ENCODE results near the gene TMEM107.

The TMEM107 gene

DNA sequence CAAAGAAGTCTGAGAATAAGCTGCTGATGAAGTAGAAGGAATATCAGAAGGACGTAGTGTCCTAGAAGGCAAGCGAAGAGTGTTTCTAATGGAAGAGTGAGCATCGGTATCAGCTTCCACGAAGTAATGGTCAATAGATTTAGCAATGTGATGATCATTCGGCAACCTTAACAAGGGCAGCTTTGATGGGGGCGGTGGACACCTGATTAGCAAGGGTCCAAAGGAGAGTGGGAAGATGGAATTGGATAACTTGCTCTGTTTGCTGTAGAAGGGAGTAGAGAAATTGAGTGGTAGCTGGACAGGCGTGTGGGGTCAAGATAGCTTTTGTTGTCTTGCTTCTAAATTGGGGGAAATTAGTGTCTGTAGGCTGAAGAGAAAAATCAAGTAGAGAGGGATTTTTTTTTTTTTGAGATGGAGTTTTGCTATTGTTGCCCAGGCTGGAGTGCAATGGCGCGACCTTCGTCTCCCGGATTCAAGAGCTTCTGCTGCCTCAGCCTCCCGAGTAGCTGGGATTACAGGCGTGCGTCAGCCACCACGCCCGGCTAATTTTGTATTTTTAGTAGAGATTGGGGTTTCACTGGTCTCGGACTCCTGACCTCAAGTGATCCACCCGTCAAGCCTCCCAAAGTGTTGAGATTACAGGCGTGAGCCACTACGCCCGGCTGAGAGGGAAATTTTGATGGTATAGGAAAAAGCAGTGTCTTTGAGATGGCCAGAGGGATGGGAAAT lies 38.4 kb downstream of the TMEM107 start:
- H2AFZ ChIP-seq (ENCODE audit: low read depth, low read length) = peak overlapping the region; percentile 44
- H3K27me3 ChIP-seq (ENCODE audit: insufficient read depth, low read length) = no peaks in the 10 kb centered on the region
- peaks cover 5% of the 10 kb centered on the region for H3K4me1 ChIP-seq (ENCODE audit: insufficient read depth, low read length)

DNA sequence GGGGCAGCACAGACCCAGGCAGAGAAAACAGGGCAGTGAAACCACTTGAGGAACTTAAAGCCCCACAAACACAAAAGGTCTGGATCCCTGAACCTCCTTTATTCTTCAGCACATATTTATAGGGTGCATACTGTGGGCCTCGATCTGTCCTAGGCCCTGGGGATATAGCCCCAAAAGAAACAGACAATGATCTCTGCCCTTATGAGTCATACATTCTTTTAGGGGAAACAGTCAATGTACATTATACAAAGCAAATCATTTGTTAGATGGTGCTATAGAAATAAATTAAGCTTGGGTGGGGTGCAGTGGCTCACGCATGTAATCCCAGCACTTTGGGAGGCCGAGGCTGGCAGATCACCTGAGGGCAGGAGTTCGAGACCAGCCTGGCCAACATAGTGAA lies 42.2 kb downstream of the TMEM107 start:
- Histone ChIP-seq H3K4me1 (ENCODE audit: insufficient read depth, low read length) (peaks cover 5% of the 10 kb centered on the region), H3K27me3 (ENCODE audit: insufficient read depth, low read length) (peaks cover 3% of the 10 kb centered on the region), H2AFZ (ENCODE audit: low read depth, low read length) (no peak overlapping the region), H3K36me3 (ENCODE audit: insufficient read depth, low read length) (no peaks in the 10 kb centered on the region), H3K9me3 (ENCODE audit: low read length) (no peaks in the 10 kb centered on the region), H3K4me3 (ENCODE audit: low read length) (no peak overlapping the region)

More for the DNA sequence above, 38.4 kb downstream of the TMEM107 start:
- H3K36me3 ChIP-seq (ENCODE audit: insufficient read depth, low read length) = peaks cover 18% of the 10 kb centered on the region
- H3K9me3 ChIP-seq (ENCODE audit: low read length) = no peaks in the 10 kb centered on the region
- H3K4me3 ChIP-seq (ENCODE audit: low read length) = peak overlapping the region; percentile 46

DNA sequence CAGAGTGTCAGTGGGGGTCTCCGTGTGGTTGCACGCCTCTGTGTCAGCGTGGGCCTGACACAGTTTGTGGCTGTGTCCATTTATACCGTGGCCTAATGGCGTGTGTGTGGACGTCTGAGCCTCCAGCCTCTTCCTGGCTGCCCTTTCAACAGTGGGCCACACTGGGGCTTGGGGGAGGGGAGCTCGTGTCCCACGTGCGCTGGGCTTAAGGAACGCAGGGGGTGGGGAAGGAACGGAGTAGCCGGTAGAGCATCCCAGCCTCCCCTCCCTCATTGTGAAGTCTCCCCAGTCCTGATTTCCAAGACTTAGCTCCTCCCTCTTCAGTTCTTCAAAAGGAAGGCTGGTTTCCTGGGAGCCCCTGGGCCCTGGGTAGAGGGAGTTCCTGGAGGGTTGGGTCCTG lies 42.8 kb downstream of the TMEM107 start:
- peaks cover 3% of the 10 kb centered on the region for H3K27me3 ChIP-seq (ENCODE audit: insufficient read depth, low read length)
- no peaks in the 10 kb centered on the region for H3K9me3 ChIP-seq (ENCODE audit: low read length)
- H3K4me3 ChIP-seq (ENCODE audit: low read length) = no peak overlapping the region
- H3K4me1 ChIP-seq (ENCODE audit: insufficient read depth, low read length) = peaks cover 5% of the 10 kb centered on the region
- no peaks in the 10 kb centered on the region for H3K36me3 ChIP-seq (ENCODE audit: insufficient read depth, low read length)
- no peak overlapping the region for H2AFZ ChIP-seq (ENCODE audit: low read depth, low read length)

DNA sequence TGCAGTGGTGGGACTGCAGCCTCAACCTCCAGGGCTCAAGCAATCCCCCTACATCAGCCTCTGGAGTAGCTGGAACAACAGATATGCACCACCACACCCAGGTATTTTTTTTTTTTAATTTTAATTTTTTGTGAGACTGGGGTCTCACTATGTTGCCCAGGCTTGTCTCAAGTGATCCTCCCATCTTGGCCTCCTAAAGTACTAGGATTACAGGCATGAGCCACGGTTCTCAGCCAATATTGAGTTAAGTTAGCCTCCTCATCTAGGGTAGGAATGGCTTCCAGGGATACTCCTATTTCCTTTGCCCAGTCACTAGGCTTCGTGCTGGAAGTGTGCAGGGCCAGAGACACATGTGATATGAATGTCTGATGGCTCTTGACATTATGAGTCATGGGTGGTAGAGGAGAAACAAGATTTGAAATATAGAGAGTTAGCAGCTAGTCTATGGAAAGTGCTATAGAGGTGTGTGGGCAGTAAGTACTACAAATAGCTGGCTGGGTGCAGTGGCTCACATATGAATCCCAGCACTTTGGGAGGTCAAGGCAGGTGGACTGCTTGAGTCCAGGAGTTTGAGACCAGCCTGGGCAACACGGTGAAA lies 44.2 kb downstream of the TMEM107 start:
- Histone ChIP-seq H3K27me3 (ENCODE audit: insufficient read depth, low read length) (peaks cover 3% of the 10 kb centered on the region), H3K36me3 (ENCODE audit: insufficient read depth, low read length) (no peaks in the 10 kb centered on the region), H3K4me3 (ENCODE audit: low read length) (no peak overlapping the region), H3K9me3 (ENCODE audit: low read length) (no peaks in the 10 kb centered on the region), H2AFZ (ENCODE audit: low read depth, low read length) (no peak overlapping the region), H3K4me1 (ENCODE audit: insufficient read depth, low read length) (peaks cover 5% of the 10 kb centered on the region)

DNA sequence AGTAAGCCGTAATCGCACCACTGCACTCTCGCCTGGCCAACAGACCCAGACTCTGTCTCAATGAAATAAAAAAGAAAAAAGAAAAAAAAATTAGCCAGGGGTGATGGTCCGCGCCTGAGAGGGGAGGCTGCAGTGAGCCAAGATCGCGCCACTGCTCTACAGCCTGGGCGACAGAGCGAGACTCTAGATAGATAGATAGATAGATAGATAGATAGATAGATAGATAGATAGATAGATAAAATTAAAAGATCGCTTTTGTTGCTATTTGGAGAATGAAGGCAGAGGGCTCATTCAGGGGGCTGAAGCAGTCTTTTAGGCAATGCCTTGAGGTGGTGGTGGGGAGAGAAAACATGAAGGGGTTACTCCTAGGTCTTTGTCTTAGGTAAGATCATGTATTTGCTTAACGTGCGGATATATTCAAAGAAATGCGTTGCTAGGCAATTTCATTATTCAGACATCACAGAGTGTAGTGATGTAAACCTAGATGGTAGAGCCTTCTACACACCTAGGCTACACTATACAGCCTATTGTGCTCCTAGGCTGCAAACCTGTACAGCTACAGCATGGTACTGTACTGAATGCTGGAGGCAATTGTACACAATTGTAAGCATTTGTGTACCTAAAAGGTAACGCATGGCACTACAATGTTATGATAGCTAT lies 47.9 kb downstream of the TMEM107 start:
- Histone ChIP-seq H2AFZ (ENCODE audit: low read depth, low read length) (no peak overlapping the region), H3K4me1 (ENCODE audit: insufficient read depth, low read length) (peaks cover 30% of the 10 kb centered on the region), H3K36me3 (ENCODE audit: insufficient read depth, low read length) (no peaks in the 10 kb centered on the region), H3K9me3 (ENCODE audit: low read length) (no peaks in the 10 kb centered on the region), H3K4me3 (ENCODE audit: low read length) (no peak overlapping the region), H3K27me3 (ENCODE audit: insufficient read depth, low read length) (peaks cover 23% of the 10 kb centered on the region)

DNA sequence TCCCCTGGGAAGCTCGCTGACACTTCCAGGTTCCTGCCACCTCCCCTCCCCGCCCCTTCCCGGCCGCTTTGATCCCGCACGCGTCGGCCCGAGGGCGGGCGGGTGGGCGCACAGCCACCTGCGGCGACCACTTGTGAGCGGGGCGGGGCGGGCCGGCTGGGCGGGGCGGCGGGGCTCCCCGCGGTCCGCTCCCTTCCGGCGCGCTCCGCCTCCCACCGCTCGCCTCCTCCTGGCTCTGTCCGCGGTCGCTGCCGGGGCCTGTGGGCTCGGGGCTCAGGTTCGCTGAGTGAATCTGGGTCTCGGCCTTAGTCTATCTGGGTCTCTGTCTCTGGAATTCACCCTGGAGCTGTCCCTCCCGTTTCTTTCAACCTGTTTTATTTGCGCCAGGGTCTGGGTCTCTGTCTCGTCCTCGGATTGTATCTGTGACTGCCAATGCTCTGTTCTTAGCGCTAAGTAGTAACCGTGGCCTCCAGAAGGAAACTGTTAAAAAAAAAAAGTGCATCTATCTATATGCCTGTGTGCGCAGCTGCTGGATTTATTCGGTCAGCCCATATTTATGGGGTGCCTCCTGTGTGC lies 49.6 kb downstream of the TMEM107 start:
- Histone ChIP-seq H3K4me1 (ENCODE audit: insufficient read depth, low read length) (peaks cover 39% of the 10 kb centered on the region), H3K36me3 (ENCODE audit: insufficient read depth, low read length) (no peaks in the 10 kb centered on the region), H3K27me3 (ENCODE audit: insufficient read depth, low read length) (peaks cover 33% of the 10 kb centered on the region), H2AFZ (ENCODE audit: low read depth, low read length) (peak overlapping the region; percentile 92), H3K4me3 (ENCODE audit: low read length) (peak overlapping the region; percentile 85), H3K9me3 (ENCODE audit: low read length) (no peaks in the 10 kb centered on the region)

DNA sequence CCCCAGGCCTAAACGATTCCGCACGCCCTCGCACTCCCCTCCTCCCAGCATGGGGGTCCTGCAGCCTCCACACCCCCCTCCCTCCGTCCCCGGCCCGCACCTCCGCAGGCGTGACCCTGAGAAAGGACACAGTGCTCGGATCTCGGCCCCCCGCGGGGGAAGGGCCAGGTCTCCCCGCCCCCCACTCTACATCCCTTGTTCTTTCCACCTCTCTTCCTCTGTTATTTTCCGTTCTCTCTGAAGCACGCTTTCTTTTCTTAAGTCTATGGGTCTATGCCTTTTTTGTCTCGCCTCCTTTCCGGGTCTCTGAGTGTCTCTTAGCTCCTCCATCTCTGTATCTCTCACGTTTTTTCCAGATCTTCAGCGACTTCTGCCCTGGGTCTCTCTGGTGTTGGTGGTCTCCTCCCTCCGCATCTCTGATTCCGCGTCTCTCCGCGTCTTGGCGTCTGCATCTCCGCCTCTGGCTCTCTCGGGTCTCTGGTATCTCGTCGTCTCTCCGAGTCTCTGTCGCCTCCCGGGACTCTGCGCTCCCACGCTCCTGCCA lies 50.2 kb downstream of the TMEM107 start:
- peak overlapping the region; percentile 85 for H3K4me3 ChIP-seq (ENCODE audit: low read length)
- H3K4me1 ChIP-seq (ENCODE audit: insufficient read depth, low read length) = peaks cover 41% of the 10 kb centered on the region
- peaks cover 33% of the 10 kb centered on the region for H3K27me3 ChIP-seq (ENCODE audit: insufficient read depth, low read length)
- H3K36me3 ChIP-seq (ENCODE audit: insufficient read depth, low read length) = no peaks in the 10 kb centered on the region
- peak overlapping the region; percentile 92 for H2AFZ ChIP-seq (ENCODE audit: low read depth, low read length)
- H3K9me3 ChIP-seq (ENCODE audit: low read length) = no peaks in the 10 kb centered on the region

DNA sequence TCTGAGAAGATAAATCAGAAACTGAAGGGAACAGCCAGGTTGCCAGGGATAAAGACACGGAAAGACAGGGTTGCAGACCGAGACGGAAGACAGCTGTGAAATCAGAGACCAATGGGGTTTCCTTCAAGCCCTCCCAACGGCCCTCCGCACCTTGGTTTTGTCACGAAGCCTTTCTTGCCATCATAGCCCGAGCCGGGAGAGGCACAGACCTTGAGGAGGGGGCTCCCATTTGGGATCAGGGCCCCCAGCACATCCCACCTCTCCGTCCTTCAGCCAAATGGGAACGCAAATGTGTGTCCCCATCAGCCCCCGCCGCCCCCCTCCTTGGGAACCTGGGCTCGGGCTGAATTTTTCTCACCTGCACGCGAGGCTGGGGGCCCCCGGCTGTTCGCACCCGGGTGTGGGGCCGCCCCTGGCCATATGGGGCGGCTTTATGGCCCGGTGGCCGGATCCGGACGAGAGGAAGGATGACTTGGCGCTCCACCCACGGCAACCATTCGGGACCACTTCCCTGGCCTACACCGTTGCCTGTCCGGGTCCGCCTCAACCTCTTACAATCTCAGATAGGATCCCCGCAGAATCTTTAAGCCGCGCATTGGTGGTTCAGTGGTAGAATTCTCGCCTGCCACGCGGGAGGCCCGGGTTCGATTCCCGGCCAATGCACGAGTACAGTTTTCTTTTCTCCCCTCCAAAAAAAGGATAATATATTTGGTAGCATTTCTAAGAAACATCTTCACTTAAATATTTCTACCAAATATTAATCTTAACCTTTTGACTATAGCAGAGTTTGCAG lies 50.8 kb downstream of the TMEM107 start:
- no peaks in the 10 kb centered on the region for H3K36me3 ChIP-seq (ENCODE audit: insufficient read depth, low read length)
- H3K4me3 ChIP-seq (ENCODE audit: low read length) = peak overlapping the region; percentile 85
- peaks cover 43% of the 10 kb centered on the region for H3K4me1 ChIP-seq (ENCODE audit: insufficient read depth, low read length)
- no peaks in the 10 kb centered on the region for H3K9me3 ChIP-seq (ENCODE audit: low read length)
- peaks cover 33% of the 10 kb centered on the region for H3K27me3 ChIP-seq (ENCODE audit: insufficient read depth, low read length)
- H2AFZ ChIP-seq (ENCODE audit: low read depth, low read length) = peak overlapping the region; percentile 92

DNA sequence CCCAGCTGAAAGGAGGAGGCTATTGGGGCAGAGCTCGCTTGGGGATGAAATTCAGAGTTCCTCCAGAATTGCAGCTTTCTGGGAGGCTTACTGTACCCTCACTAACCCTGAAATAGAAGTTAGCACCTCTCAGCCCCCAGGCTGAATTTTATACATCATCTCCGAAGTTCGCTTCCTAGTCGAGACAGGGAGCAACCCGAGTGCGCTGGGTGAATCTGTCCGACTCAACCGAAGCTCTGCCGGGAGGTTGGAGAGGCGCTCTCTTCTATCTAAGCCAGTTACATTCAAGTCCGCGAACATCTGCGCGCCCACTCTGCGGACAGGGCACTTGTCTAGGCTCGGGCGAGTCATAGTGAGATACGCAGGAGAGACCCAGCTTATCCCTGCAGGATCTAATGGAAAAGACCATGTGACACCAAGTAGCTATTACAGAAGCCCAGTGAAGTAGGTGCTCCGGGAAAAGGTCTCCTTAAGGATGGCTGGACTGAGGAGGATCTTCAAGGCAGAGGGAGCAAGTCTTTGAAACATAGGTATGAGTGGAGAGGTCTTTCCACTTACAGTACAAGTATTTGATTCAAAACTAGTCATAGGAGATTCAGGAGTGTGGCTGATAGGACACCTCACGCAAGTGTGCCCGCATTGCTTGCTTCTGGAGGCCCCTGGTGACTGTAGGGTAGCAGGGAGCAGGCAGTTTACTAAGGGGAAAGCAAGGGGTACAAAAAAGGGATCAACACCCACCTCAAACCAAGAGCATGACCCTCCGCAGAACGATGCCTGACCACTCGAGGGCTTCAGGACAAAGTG lies 51.6 kb downstream of the TMEM107 start:
- H3K4me1 ChIP-seq (ENCODE audit: insufficient read depth, low read length) = peaks cover 43% of the 10 kb centered on the region
- H3K9me3 ChIP-seq (ENCODE audit: low read length) = no peaks in the 10 kb centered on the region
- no peaks in the 10 kb centered on the region for H3K36me3 ChIP-seq (ENCODE audit: insufficient read depth, low read length)
- peaks cover 30% of the 10 kb centered on the region for H3K27me3 ChIP-seq (ENCODE audit: insufficient read depth, low read length)
- peak overlapping the region; percentile 85 for H3K4me3 ChIP-seq (ENCODE audit: low read length)
- peak overlapping the region; percentile 41 for H2AFZ ChIP-seq (ENCODE audit: low read depth, low read length)

DNA sequence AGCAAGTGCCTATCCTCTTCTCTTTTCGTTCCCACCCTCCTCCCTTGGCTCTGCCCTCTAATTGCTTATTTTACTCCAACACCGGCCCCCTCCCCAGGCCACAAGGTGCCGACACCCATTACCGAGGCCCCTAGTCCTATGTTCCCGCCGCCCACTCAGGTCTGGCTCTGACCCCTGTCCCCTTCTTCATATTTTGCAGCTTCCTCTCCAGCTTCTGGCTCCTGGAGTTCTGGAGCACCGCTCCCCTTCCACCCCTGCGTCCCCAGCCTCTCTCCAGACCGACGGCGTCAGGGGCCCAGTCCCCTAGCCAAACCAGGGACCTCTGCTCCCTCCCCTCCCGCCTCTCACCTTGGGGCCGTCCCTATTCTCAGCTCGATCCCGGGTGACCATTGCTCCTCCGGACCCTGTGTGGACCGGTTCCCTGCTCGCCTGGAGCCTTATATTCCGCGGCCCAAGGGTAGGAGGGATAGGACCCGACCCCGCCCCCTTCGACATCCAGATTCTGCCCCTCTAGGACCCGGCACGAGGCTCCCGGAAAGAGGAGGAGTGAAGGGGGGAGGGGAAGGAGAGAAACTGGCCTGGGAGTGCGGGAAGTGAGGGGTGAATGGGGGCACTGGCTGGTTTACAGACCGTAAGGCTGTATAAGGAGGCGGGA lies 52.4 kb downstream of the TMEM107 start, which contains the start of gene HES7:
TSS of gene HES7 (minus strand) at position 412 of the 655 bp plus-strand sequence. CDS start at position 390, 22 bp downstream.
- H2AFZ ChIP-seq (ENCODE audit: low read depth, low read length) = peak within 1 kb of the TSS; percentile 53
- H3K36me3 ChIP-seq (ENCODE audit: insufficient read depth, low read length) = no peaks in the 10 kb centered on the region
- peak within 1 kb of the TSS; percentile 85 for H3K4me3 ChIP-seq (ENCODE audit: low read length)
- H3K27me3 ChIP-seq (ENCODE audit: insufficient read depth, low read length) = peaks cover 30% of the 10 kb centered on the region
- peaks cover 43% of the 10 kb centered on the region for H3K4me1 ChIP-seq (ENCODE audit: insufficient read depth, low read length)
- no peaks in the 10 kb centered on the region for H3K9me3 ChIP-seq (ENCODE audit: low read length)

DNA sequence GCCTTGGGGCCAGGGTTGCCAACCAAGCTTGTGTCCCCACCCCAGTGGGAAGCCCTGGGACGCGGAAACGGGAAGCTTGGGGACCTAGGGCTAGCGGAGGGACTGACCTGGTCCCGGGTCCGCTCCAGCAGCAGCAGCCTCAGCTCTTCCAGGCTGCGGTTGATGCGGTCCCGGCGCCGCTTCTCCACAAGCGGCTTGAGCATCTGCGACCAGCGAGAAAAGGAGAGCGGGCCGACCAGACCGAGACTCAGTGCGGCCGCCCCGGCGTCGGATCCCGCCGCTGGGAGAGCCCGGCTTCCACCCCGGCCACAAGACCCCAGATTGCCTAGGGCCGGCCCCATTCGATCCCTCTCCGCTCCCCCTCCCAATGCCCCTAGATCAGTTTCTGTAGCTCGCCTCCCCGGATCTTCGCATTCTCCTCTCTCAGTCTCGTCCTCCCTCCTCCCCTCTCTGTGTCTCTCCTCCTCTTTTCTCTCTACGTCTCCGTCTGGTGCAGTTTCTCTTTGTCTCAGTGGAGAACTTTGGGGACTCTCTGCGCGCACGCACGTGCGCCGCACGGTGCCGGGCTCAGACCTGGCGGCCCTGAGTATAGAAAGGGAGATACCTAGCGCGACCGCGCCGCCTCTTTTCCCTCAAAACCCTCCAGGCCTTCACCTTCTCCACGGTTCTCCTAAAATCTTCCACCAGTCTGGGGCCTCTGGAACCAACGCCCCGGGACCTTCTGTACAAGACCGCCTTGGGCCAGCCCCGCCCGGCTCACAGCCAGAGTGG lies 53.1 kb downstream of the TMEM107 start:
- Histone ChIP-seq H2AFZ (ENCODE audit: low read depth, low read length) (peak overlapping the region; percentile 53), H3K27me3 (ENCODE audit: insufficient read depth, low read length) (peaks cover 30% of the 10 kb centered on the region), H3K9me3 (ENCODE audit: low read length) (no peaks in the 10 kb centered on the region), H3K4me1 (ENCODE audit: insufficient read depth, low read length) (peaks cover 47% of the 10 kb centered on the region), H3K4me3 (ENCODE audit: low read length) (peak overlapping the region; percentile 85), H3K36me3 (ENCODE audit: insufficient read depth, low read length) (no peaks in the 10 kb centered on the region)

All from neuron (in vitro differentiated cells).